ENCODE data around the gene CHAF1A.
A peak's percentile ranks its signal among the peaks of the same experiment; 100 is the strongest.

Gene CHAF1A

GRCh38 chr19:4362831-4363545 is 39.5 kb upstream of the CHAF1A start:
- no peak overlapping the region for H3K4me3 Mint-ChIP-seq
- peaks cover 9% of the 10 kb centered on the region for H3K36me3 Mint-ChIP-seq (ENCODE audit: low read depth)
- H3K9me3 Mint-ChIP-seq: no peaks in the 10 kb centered on the region
- H3K27ac Mint-ChIP-seq: no peak overlapping the region
- peaks cover 8% of the 10 kb centered on the region for H3K4me1 Mint-ChIP-seq (ENCODE audit: low read depth)
- no peaks in the 10 kb centered on the region for H3K27me3 Mint-ChIP-seq

GRCh38 chr19:4363571-4364304 is 38.7 kb upstream of the CHAF1A start:
- Mint-ChIP-seq H3K9me3 (no peaks in the 10 kb centered on the region), H3K36me3 (ENCODE audit: low read depth) (peaks cover 9% of the 10 kb centered on the region), H3K4me1 (ENCODE audit: low read depth) (peaks cover 15% of the 10 kb centered on the region), H3K27ac (no peak overlapping the region), H3K27me3 (no peaks in the 10 kb centered on the region), H3K4me3 (no peak overlapping the region)

- H3K36me3 Mint-ChIP-seq (ENCODE audit: low read depth): peaks cover 9% of the 10 kb centered on the region
- no peaks in the 10 kb centered on the region for H3K27me3 Mint-ChIP-seq
- H3K27ac Mint-ChIP-seq: no peak overlapping the region
- peaks cover 29% of the 10 kb centered on the region for H3K4me1 Mint-ChIP-seq (ENCODE audit: low read depth)
- no peak overlapping the region for H3K4me3 Mint-ChIP-seq
- no peaks in the 10 kb centered on the region for H3K9me3 Mint-ChIP-seq
Observed at GRCh38 chr19:4365341-4365740, 37.1 kb upstream of the CHAF1A start.

GRCh38 chr19:4365791-4366665 is 36.4 kb upstream of the CHAF1A start:
- Mint-ChIP-seq H3K27ac (no peak overlapping the region), H3K4me1 (ENCODE audit: low read depth) (peaks cover 36% of the 10 kb centered on the region), H3K9me3 (no peaks in the 10 kb centered on the region), H3K36me3 (ENCODE audit: low read depth) (peaks cover 10% of the 10 kb centered on the region), H3K4me3 (no peak overlapping the region), H3K27me3 (no peaks in the 10 kb centered on the region)

- H3K27ac Mint-ChIP-seq: no peak overlapping the region
- H3K27me3 Mint-ChIP-seq: no peaks in the 10 kb centered on the region
- H3K36me3 Mint-ChIP-seq (ENCODE audit: low read depth): peaks cover 14% of the 10 kb centered on the region
- H3K4me1 Mint-ChIP-seq (ENCODE audit: low read depth): peaks cover 42% of the 10 kb centered on the region
- H3K9me3 Mint-ChIP-seq: no peaks in the 10 kb centered on the region
- no peak overlapping the region for H3K4me3 Mint-ChIP-seq
Observed at GRCh38 chr19:4366666-4367335, 35.6 kb upstream of the CHAF1A start.

GRCh38 chr19:4367336-4367723 is 35.1 kb upstream of the CHAF1A start:
- Mint-ChIP-seq H3K27me3 (no peaks in the 10 kb centered on the region), H3K4me3 (no peak overlapping the region), H3K9me3 (no peaks in the 10 kb centered on the region), H3K4me1 (ENCODE audit: low read depth) (peaks cover 47% of the 10 kb centered on the region), H3K27ac (no peak overlapping the region), H3K36me3 (ENCODE audit: low read depth) (peaks cover 10% of the 10 kb centered on the region)

GRCh38 chr19:4367781-4368127 is 34.7 kb upstream of the CHAF1A start:
- Mint-ChIP-seq H3K36me3 (ENCODE audit: low read depth) (peaks cover 10% of the 10 kb centered on the region), H3K4me1 (ENCODE audit: low read depth) (peaks cover 51% of the 10 kb centered on the region), H3K27ac (no peak overlapping the region)

GRCh38 chr19:4368128-4368820 is 34.2 kb upstream of the CHAF1A start:
- Mint-ChIP-seq H3K4me3 (peak overlapping the region; percentile 73), H3K27ac (peak overlapping the region; percentile 90), H3K27me3 (no peaks in the 10 kb centered on the region), H3K4me1 (ENCODE audit: low read depth) (peaks cover 53% of the 10 kb centered on the region), H3K9me3 (no peaks in the 10 kb centered on the region), H3K36me3 (ENCODE audit: low read depth) (peaks cover 10% of the 10 kb centered on the region)

More at GRCh38 chr19:4367781-4368127, 34.7 kb upstream of the CHAF1A start:
- no peak overlapping the region for H3K4me3 Mint-ChIP-seq
- no peaks in the 10 kb centered on the region for H3K27me3 Mint-ChIP-seq
- no peaks in the 10 kb centered on the region for H3K9me3 Mint-ChIP-seq

- Mint-ChIP-seq H3K27ac (peak overlapping the region; percentile 91), H3K27me3 (no peaks in the 10 kb centered on the region), H3K4me3 (peak overlapping the region; percentile 73), H3K36me3 (ENCODE audit: low read depth) (peaks cover 5% of the 10 kb centered on the region), H3K9me3 (no peaks in the 10 kb centered on the region), H3K4me1 (ENCODE audit: low read depth) (peaks cover 59% of the 10 kb centered on the region)
Observed at GRCh38 chr19:4369109-4369887, 33.1 kb upstream of the CHAF1A start.

- Mint-ChIP-seq H3K4me3 (peak overlapping the region; percentile 68), H3K4me1 (ENCODE audit: low read depth) (peaks cover 63% of the 10 kb centered on the region), H3K27me3 (no peaks in the 10 kb centered on the region), H3K27ac (peak overlapping the region; percentile 91), H3K36me3 (ENCODE audit: low read depth) (peaks cover 5% of the 10 kb centered on the region), H3K9me3 (no peaks in the 10 kb centered on the region)
Observed at GRCh38 chr19:4369888-4370260, 32.6 kb upstream of the CHAF1A start.

GRCh38 chr19:4370418-4371041 is 31.9 kb upstream of the CHAF1A start:
- Mint-ChIP-seq H3K27ac (peak overlapping the region; percentile 61), H3K36me3 (ENCODE audit: low read depth) (peaks cover 5% of the 10 kb centered on the region), H3K4me3 (peak overlapping the region; percentile 68), H3K4me1 (ENCODE audit: low read depth) (peaks cover 69% of the 10 kb centered on the region), H3K9me3 (no peaks in the 10 kb centered on the region), H3K27me3 (no peaks in the 10 kb centered on the region)

- Mint-ChIP-seq H3K9me3 (no peaks in the 10 kb centered on the region), H3K27ac (peak overlapping the region; percentile 61), H3K4me1 (ENCODE audit: low read depth) (peaks cover 79% of the 10 kb centered on the region), H3K27me3 (no peaks in the 10 kb centered on the region), H3K36me3 (ENCODE audit: low read depth) (peaks cover 5% of the 10 kb centered on the region), H3K4me3 (peak overlapping the region; percentile 68)
Observed at GRCh38 chr19:4371247-4372164, 30.9 kb upstream of the CHAF1A start.

Data from stimulated activated naive CD8-positive, alpha-beta T cell treated with anti-CD3 and anti-CD28 coated beads, Interleukin-15, Interleukin-2, amounts not matched to agents 100 ng/mL and 50 ng/mL, for 24 hours (primary cell).